ENCODE data around the gene CEMP1.
A peak's percentile ranks its signal among the peaks of the same experiment; 100 is the strongest.

The CEMP1 gene

GRCh38 chr16:2519711-2520080 is 11.5 kb downstream of the CEMP1 start:
- no peak for DNase-seq (ENCODE audit: low read depth in 2 of 2)

GRCh38 chr16:2518823-2519710 is 12.1 kb downstream of the CEMP1 start:
- DNase-seq (ENCODE audit: low read depth in 2 of 2): no peak

- DNase-seq (ENCODE audit: low read depth in 2 of 2): no peak
These were observed 13.1 kb downstream of the CEMP1 start for GRCh38 chr16:2517954-2518605.

- DNase-seq (ENCODE audit: low read depth in 2 of 2): no peak
These were observed 14.6 kb downstream of the CEMP1 start for GRCh38 chr16:2516391-2517240.

GRCh38 chr16:2515180-2515851 is 15.9 kb downstream of the CEMP1 start:
- DNase-seq (ENCODE audit: low read depth in 2 of 2): no peak

- DNase-seq (ENCODE audit: low read depth in 2 of 2): no peak
These were observed 16.7 kb downstream of the CEMP1 start for GRCh38 chr16:2514333-2515179.

DNA sequence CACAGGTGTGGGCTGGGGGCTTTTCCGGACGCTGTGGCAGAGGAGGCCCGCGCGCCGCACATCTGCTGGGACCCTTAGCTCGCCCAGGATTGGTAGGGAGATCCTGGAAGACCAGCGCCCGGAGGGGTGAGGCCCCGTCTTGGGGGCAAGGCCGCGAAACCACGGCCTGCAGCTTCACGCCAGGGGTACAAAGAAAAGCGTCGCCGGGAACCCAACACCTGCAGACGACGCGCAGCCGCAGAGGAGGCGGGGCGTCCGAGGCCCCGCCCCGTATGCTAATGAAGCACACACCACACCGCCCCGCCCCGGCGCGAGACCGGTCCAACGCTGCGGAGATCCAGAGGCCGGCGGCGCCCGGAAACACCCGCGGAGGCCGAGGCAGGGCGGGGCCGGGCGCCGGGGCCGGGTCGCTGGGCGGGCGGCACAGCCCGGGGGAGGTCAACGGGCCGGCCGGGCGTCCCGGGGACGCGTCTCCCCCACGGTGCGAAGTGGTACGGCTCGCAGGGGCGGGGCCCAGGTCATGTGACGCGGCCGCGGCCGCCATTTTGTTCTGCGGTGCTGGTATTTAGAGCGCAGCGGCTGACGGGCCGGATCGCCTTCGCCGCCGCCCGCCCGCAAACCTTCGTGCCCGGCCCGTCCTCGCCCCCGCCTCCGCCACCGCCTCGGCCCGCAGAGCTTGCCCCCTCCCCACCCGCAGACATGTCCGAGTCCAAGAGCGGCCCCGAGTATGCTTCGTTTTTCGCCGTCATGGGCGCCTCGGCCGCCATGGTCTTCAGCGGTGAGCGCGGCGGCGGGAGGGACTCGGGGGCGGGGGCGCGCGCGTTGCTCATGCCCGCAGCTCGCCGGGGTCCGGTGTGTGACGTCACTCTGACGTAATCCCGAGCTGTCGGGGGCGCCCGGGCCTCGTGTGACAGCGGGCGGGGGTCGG is 17.5 kb downstream of the CEMP1 start, which contains the start of gene ATP6V0C:
TSS of gene ATP6V0C (plus strand) at position 548 of the 928 bp plus-strand sequence. CDS start at position 700, 152 bp downstream.
- peak; percentile 85 to 87 for DNase-seq (ENCODE audit: low read depth in 2 of 2)

DNA sequence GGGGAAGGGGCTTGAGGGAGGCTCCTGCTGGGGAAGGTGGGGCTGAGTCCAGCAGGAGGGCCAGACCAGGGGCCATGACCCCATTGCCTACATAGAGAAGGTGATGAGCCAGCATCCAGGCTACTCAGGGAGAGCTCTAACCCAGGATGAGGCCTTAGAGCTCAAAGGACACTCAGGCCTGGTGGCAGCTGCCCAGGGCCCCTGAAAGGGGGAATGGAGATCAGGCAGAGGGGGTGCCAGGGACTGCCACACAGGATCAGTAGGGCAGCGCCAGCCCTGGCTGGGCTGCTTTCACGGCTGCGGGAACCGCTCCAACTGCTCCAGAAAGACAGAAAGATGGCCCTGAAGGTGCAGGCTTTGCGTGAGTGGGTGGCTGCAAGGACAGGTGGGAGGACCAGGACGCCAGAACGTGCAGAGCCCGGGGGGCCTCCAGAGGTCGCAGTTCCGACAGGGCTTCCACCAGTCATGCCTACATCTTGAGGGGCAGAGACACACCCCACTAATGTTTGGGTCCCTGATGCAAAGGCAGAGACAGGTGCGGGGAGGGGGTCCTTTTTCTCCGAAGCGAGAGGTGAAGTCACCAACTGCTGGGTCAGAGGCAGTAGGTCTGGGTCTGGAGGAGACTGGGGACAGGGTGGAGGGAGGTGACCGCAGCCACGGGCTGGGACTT is 18.3 kb downstream of the CEMP1 start:
- DNase-seq (ENCODE audit: low read depth in 2 of 2): no peak

DNA sequence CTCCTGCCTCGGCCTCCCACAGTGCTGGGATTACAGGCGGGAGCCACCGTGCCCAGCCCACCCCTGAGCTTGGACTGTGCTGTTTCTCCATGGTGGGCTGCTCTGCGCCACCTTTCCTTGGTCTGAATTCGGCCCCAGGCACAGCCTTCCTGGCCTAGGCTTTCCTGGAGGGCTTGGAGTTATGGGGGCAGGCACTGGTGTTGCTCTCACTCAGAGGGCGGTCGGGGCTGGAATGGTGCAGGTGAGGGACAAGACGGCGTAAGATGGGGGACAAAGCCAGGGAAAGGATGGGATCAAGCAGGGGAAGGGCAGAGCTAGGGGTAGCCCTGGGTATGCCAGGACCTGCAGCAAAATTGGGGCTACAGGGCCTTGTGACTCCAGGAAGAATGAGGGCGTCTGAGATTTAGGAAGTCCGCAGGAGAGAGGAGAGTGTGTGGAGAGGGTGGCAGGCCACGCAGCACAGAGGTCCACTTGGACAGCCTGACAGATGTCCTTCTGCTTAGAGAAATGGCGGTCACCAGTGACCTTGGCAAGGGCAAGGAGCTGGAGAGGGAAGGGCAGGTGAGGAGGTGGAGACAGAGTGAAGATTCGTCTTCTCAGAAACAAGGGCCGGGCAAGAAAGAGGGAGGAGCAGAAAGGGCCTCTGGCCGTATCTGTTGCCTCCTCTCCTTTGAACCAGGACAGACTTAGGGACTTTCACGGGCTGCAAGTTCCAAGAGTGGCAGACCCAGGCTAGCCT is 19.0 kb downstream of the CEMP1 start:
- no peak for DNase-seq (ENCODE audit: low read depth in 2 of 2)

DNA sequence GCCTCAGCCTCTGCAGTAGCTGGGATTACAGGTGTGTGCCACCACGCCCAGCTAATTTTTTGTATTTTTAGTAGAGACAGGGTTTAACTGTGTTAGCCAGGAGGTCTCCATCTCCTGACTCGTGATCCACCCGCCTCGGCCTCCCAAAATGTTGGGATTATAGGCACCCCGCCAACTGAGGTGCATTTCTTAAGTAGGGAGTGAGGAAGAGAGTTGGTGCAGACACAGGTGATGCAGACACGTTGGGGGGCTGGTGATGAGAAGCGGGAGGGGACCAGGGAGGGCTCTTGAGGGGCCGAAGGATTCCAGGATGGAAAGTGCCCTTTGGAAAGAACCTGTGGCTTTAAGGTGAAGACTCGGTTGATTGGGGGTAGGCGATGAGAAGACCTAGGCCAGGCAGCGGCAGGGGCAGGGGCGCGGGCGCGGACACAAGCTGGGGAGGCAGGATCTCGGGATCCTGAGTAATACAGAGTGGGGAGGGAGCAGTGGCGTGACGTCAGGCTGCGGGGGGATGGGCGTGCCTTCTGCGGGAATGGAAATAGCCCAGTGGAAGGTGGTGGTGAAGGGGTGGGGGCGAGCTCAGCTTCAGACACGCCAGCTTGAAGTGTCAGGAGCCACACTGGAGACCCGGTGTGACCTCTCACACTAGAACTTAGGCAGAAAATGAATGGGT is 19.9 kb downstream of the CEMP1 start:
- DNase-seq (ENCODE audit: low read depth in 2 of 2): no peak

- no peak for DNase-seq (ENCODE audit: low read depth in 2 of 2)
These were observed 22.3 kb downstream of the CEMP1 start for GRCh38 chr16:2508722-2509400.

DNA sequence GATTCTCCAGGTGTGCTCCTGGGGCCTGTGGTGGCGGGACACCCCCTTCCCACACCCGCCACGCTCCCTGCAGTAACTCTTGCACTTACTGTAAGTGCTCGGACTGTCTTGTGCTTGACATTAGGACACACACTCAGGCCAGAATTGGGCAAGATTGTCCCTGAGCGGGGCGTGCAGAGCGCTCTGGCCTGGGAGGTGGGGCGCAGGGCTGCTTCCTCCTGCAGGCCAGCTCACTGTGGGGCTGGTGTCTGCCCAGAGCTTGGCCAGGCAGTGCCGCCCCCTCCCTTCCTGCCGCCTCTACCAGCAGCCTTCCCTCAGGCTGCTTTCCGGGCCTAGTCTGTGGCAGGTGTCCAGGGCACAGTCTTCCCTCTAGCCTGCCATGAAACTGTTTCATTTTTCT is 23.5 kb downstream of the CEMP1 start:
- no peak for DNase-seq (ENCODE audit: low read depth in 2 of 2)

- DNase-seq (ENCODE audit: low read depth in 2 of 2): no peak
These were observed 24.1 kb downstream of the CEMP1 start for GRCh38 chr16:2507052-2507659.

- no peak for DNase-seq (ENCODE audit: low read depth in 2 of 2)
These were observed 25.5 kb downstream of the CEMP1 start for GRCh38 chr16:2505695-2506094.

GRCh38 chr16:2501946-2502895 is 29.0 kb downstream of the CEMP1 start:
- DNase-seq (ENCODE audit: low read depth in 2 of 2): no peak
